H9 (cell line): Measurements from ENCODE around the gene SEMA6A. TPM values are rescaled to one million over a fixed set of nuclear protein-coding genes. Genes with fewer than 3 reads are reported as not detected.

Source experiments
- DNase-seq: peaks from one replicate; pipeline ENCODE4 v3.0.0-alpha.2; 2017
- H2AFZ ChIP-seq: one replicate; pipeline ENCODE4 v1.6.1; 2013; ENCODE audit warnings: mild to moderate bottlenecking, low read length, control low read depth, moderate library complexity
- H2AK5ac ChIP-seq: 2 replicates; pipeline ENCODE4 v1.6.1; 2013; ENCODE audit warnings: low read length, control low read depth, mixed read lengths; ENCODE audit not compliant: insufficient read length
- H2BK120ac ChIP-seq: one replicate; pipeline ENCODE4 v1.6.1; 2013; ENCODE audit warnings: low read depth, mild to moderate bottlenecking, low read length, control low read depth, inconsistent platforms; ENCODE audit not compliant: poor library complexity, severe bottlenecking
- H2BK12ac ChIP-seq: 2 replicates; pipeline ENCODE4 v1.6.1; 2013; ENCODE audit warnings: low read length, control low read depth, mixed read lengths, low read depth; ENCODE audit not compliant: insufficient read length
- H2BK15ac ChIP-seq: 2 replicates; pipeline ENCODE4 v1.6.1; 2013; ENCODE audit warnings: low read depth, low read length, control low read depth
- H2BK20ac ChIP-seq: one replicate; pipeline ENCODE4 v1.6.1; 2013; ENCODE audit warnings: low read depth, mild to moderate bottlenecking, low read length, control low read depth, inconsistent platforms; ENCODE audit not compliant: poor library complexity, severe bottlenecking
- H2BK5ac ChIP-seq: 2 replicates; pipeline ENCODE4 v1.6.1; 2013; ENCODE audit warnings: low read length, control low read depth, mixed read lengths; ENCODE audit not compliant: insufficient read length
- H3K14ac ChIP-seq: 2 replicates; pipeline ENCODE4 v1.6.1; 2013; ENCODE audit warnings: low read length, control low read depth; ENCODE audit not compliant: insufficient read depth
- H3K18ac ChIP-seq: 2 replicates; pipeline ENCODE4 v1.6.1; 2013; ENCODE audit warnings: low read depth, mild to moderate bottlenecking, mixed read lengths, low read length, control low read depth; ENCODE audit not compliant: insufficient read length
- H3K23ac ChIP-seq: 2 replicates; pipeline ENCODE4 v1.6.1; 2013; ENCODE audit warnings: low read length, control low read depth, mixed read lengths, low read depth; ENCODE audit not compliant: insufficient read length
- H3K23me2 ChIP-seq: 2 replicates; pipeline ENCODE4 v1.6.1; 2013; ENCODE audit warnings: low read depth, mild to moderate bottlenecking, mixed read lengths, low read length, control low read depth; ENCODE audit not compliant: insufficient read length, poor library complexity, severe bottlenecking
- H3K27ac ChIP-seq: 2 replicates; pipeline ENCODE4 v1.5.1; 2013; ENCODE audit warnings: low read length, control low read depth, mixed read lengths, low read depth; ENCODE audit not compliant: insufficient read length
- H3K27me3 ChIP-seq: 2 replicates; pipeline ENCODE4 v1.6.1; 2013; ENCODE audit warnings: low read length, control low read depth, inconsistent platforms; ENCODE audit not compliant: insufficient read depth
- H3K4ac ChIP-seq: 2 replicates; pipeline ENCODE4 v1.6.1; 2013; ENCODE audit warnings: low read depth, mild to moderate bottlenecking, control low read depth, inconsistent platforms, low read length, moderate library complexity
- H3K4me1 ChIP-seq: 2 replicates; pipeline ENCODE4 v1.6.1; 2013; ENCODE audit warnings: low read length, control low read depth, inconsistent platforms; ENCODE audit not compliant: insufficient read depth
- H3K4me2 ChIP-seq: 2 replicates; pipeline ENCODE4 v1.6.1; 2013; ENCODE audit warnings: low read length, control low read depth, mixed read lengths; ENCODE audit not compliant: insufficient read length, insufficient read depth
- H3K56ac ChIP-seq: 2 replicates; pipeline ENCODE4 v1.6.1; 2013; ENCODE audit warnings: low read depth, mild to moderate bottlenecking, mixed read lengths, low read length, control low read depth; ENCODE audit not compliant: insufficient read length
- H3K79me1 ChIP-seq: 2 replicates; pipeline ENCODE4 v1.6.1; 2013; ENCODE audit warnings: low read depth, mild to moderate bottlenecking, moderate library complexity, low read length, control low read depth, inconsistent platforms; ENCODE audit not compliant: insufficient read depth, poor library complexity, severe bottlenecking
- H3K79me2 ChIP-seq: 2 replicates; pipeline ENCODE4 v1.6.1; 2013; ENCODE audit warnings: low read length, control low read depth, inconsistent platforms; ENCODE audit not compliant: insufficient read depth
- H3K9ac ChIP-seq: 2 replicates; pipeline ENCODE4 v1.6.1; 2013; ENCODE audit warnings: low read length, control low read depth, mixed read lengths; ENCODE audit not compliant: insufficient read length; ENCODE audit errors: extremely low read depth
- H3K9me3 ChIP-seq: one replicate; pipeline ENCODE4 v1.6.1; 2013; ENCODE audit warnings: low read depth, low read length, inconsistent platforms; ENCODE audit not compliant: control insufficient read depth
- H3T11ph ChIP-seq: one replicate; pipeline ENCODE4 v1.6.1; 2013; ENCODE audit warnings: mild to moderate bottlenecking, low read length, control low read depth, inconsistent platforms
- H4K20me1 ChIP-seq: one replicate; pipeline ENCODE4 v1.6.1; 2013; ENCODE audit not compliant: control insufficient read depth, insufficient read length, insufficient read depth
- H4K5ac ChIP-seq: 2 replicates; pipeline ENCODE4 v1.6.1; 2013; ENCODE audit warnings: low read depth, mild to moderate bottlenecking, mixed read lengths, low read length, control low read depth; ENCODE audit not compliant: insufficient read length
- H4K8ac ChIP-seq: replicated peaks from 2 replicates; pipeline ENCODE4 v1.6.1; 2013; ENCODE audit warnings: low read length, control low read depth, mixed read lengths, low read depth; ENCODE audit not compliant: insufficient read length
- H4K91ac ChIP-seq: 2 replicates; pipeline ENCODE4 v1.6.1; 2013; ENCODE audit warnings: low read depth, mild to moderate bottlenecking, moderate library complexity, mixed read lengths, low read length, control low read depth; ENCODE audit not compliant: insufficient read length
- H3K27ac Mint-ChIP-seq, 3 experiments: 2 replicates in 2 of 3; 3 replicates in 1 of 3; pipeline ENCODE4 v1.8.0; 2020 to 2021; ENCODE audit warnings: mixed read lengths in 3 of 3, mild to moderate bottlenecking in 1 of 3, moderate library complexity in 1 of 3
- H3K27me3 Mint-ChIP-seq: 2 replicates; pipeline ENCODE4 v1.8.0; 2021; ENCODE audit warnings: low read depth, mild to moderate bottlenecking, moderate library complexity, mixed read lengths
- H3K36me3 Mint-ChIP-seq, 3 experiments: 2 replicates in 2 of 3; 3 replicates in 1 of 3; pipeline ENCODE4 v1.8.0; 2020 to 2021; ENCODE audit warnings: low read depth in 3 of 3, mixed read lengths in 3 of 3; ENCODE audit not compliant: insufficient read depth in 1 of 3
- H3K4me1 Mint-ChIP-seq, 2 experiments: 2 replicates each; pipeline ENCODE4 v1.8.0; 2020; ENCODE audit warnings: mixed read lengths in 2 of 2
- H3K4me3 Mint-ChIP-seq, 2 experiments: 2 replicates in 1 of 2; 3 replicates in 1 of 2; pipeline ENCODE4 v1.8.0; 2020 to 2021; ENCODE audit warnings: mild to moderate bottlenecking in 2 of 2, mixed read lengths in 2 of 2, moderate library complexity in 1 of 2
- H3K9me3 Mint-ChIP-seq, 2 experiments: 2 replicates in 1 of 2; 3 replicates in 1 of 2; pipeline ENCODE4 v1.8.0; 2020; ENCODE audit warnings: mild to moderate bottlenecking in 2 of 2, mixed read lengths in 2 of 2, moderate library complexity in 1 of 2
- CTCF ChIP-seq: fragments of 200-600 bp; sonication (generic); conservative IDR thresholded peaks from 3 replicates; pipeline ENCODE4 v1.8.0; 2021; ENCODE audit warnings: antibody characterized with exemption, mild to moderate bottlenecking
- WGBS: extraction: QIAGEN DNeasy Blood & Tissue Kit; methylation state at CpG from one replicate; pipeline ENCODE4 v1.1.7; 2013; ENCODE audit warnings: missing lambda C conversion rate, low lambda C conversion rate, mixed read lengths; ENCODE audit not compliant: insufficient read length; ENCODE audit errors: extremely low coverage; 5-methylcytosine and 5-hydroxymethylcytosine counted together
- total RNA-seq: library from RNA; stranded (reverse); gene quantifications from 2 replicates; pipeline ENCODE4 v1.2.1, GENCODE V29; 2021

The SEMA6A gene
- total RNA-seq, 1 experiment from 2014 or later: 354 TPM

- Histone ChIP-seq H2AK5ac (no peak overlapping the region), H3K4me2 (no peak overlapping the region), H2BK120ac (no peak overlapping the region), H2BK5ac (no peak overlapping the region), H2BK20ac (no peak overlapping the region), H3K27me3 (no peaks in the 10 kb centered on the region), H4K91ac (no peak overlapping the region), H3K79me2 (0 out of 2 replicates have a peak, but pooled peaks cover 2% of the 10 kb centered on the region), H3K23me2 (no peaks in the 10 kb centered on the region), H3K9ac (no peak overlapping the region), H3K14ac (no peak overlapping the region), H3K27ac (no peak overlapping the region), H3K4ac (no peak overlapping the region), H3T11ph (no peak overlapping the region), H2BK15ac (no peak overlapping the region), H3K23ac (no peak overlapping the region), H3K79me1 (no peaks in the 10 kb centered on the region), H4K8ac (no peak overlapping the region), H4K5ac (no peak overlapping the region), H4K20me1 (no peaks in the 10 kb centered on the region), H3K18ac (no peak overlapping the region), H3K9me3 (no peaks in the 10 kb centered on the region), H2AFZ (no peak overlapping the region), H3K56ac (no peak overlapping the region), H2BK12ac (no peak overlapping the region), H3K4me1 (no peaks in the 10 kb centered on the region)
- H3K4me3 Mint-ChIP-seq: no peak overlapping the region
- DNase-seq: no peak
- H3K36me3 Mint-ChIP-seq: peaks cover 58 to 96% (median 95%) of the 10 kb centered on the region in 3 experiments
- H3K9me3 Mint-ChIP-seq: no peaks in the 10 kb centered on the region
- no peaks in the 10 kb centered on the region for H3K27me3 Mint-ChIP-seq
- peak overlapping the region in 1 of 3 experiments; percentile 56; a peak in 2 of 7 replicates for H3K27ac Mint-ChIP-seq
- no peaks in the 10 kb centered on the region for H3K4me1 Mint-ChIP-seq
- no peak for TF ChIP-seq CTCF
- WGBS: no CpG with 5 or more reads among the region's 5 CpGs
Measured at GRCh38 chr5:116473706-116474105, 100.9 kb downstream of the SEMA6A start.
